HCT116 (cell line): ENCODE data around the gene MTFR1L. TPM values are rescaled to one million over a fixed set of nuclear protein-coding genes. Genes with fewer than 3 reads are reported as not detected.

ENCODE experiments used
- ATAC-seq: fragments of 200-7000 bp; cut with Tn5 transposase; 2 replicates; pipeline ENCODE4 v1.9.1; 2020; ENCODE audit warnings: mild to moderate bottlenecking, moderate library complexity
- BruUV-seq: library from RNA; stranded (reverse); fragments of 400-500 nt; replicated peaks from 2 replicates; lab custom pipeline; 2021; lab: Mats Ljungman, UMichigan
- CTCF ChIA-PET: fragments of 300-600 bp; sonication (Branson Sonifier 250); formaldehyde crosslinking; loops from one replicate; lab custom pipeline; 2021; ENCODE audit warnings: antibody characterized with exemption; lab: Charles Lee
- POLR2A ChIA-PET: fragments of 300-600, 350-600 bp; sonication (Branson Sonifier 250); formaldehyde crosslinking; loops from one replicate; lab custom pipeline; 2021; ENCODE audit warnings: antibody characterized with exemption; lab: Charles Lee
- RAD21 ChIA-PET, 2 experiments: fragments of 300-600 bp; sonication (Branson Sonifier 250); formaldehyde crosslinking; loops; one replicate each; lab custom pipeline; 2023; ENCODE audit warnings: low total read pairs in 2 of 2; ENCODE audit not compliant: uncharacterized antibody in 2 of 2, unreplicated experiment in 2 of 2, low non-redundant PET in 1 of 2; lab: Charles Lee
- DNase-seq: peaks from one replicate; pipeline ENCODE4 v3.0.0-alpha.2; 2010; ENCODE audit warnings: low read depth, low spot score
- H2AFZ ChIP-seq: fragments of 200-600 bp; shearing (Covaris generic), sonication (generic); 2 replicates; pipeline ENCODE4 v1.6.1; 2017; ENCODE audit warnings: low read depth, mixed run types, mixed read lengths, antibody characterized with exemption, low read length; ENCODE audit not compliant: poor library complexity, severe bottlenecking
- H3K27ac ChIP-seq: 2 replicates; pipeline ENCODE4 v1.5.1; 2012; ENCODE audit warnings: low read depth, low read length
- H3K27me3 ChIP-seq: fragments of 200-600 bp; sonication (generic); 2 replicates; pipeline ENCODE4 v1.6.1; 2016; ENCODE audit warnings: mixed run types, low read length, mixed read lengths; ENCODE audit not compliant: insufficient read depth
- H3K36me3 ChIP-seq, 2 experiments: fragments of 200-500 bp in 1 of 2; fragments of 200-600 bp in 1 of 2; sonication (Bioruptor generic) in 1 of 2; sonication (generic) in 1 of 2; 2 replicates each; pipeline versions ENCODE4 v1.5.1 to v1.6.1; 2014 to 2016; ENCODE audit warnings: low read length in 2 of 2, inconsistent platforms in 1 of 2, mixed read lengths in 1 of 2, mixed run types in 1 of 2; ENCODE audit not compliant: insufficient read depth in 2 of 2, control insufficient read depth in 1 of 2
- H3K4me1 ChIP-seq, 2 experiments: fragments of 200-600 bp in 1 of 2; sonication (generic) in 1 of 2; 2 replicates each; pipeline versions ENCODE4 v1.5.1 to v1.6.1; 2012 to 2017; ENCODE audit warnings: low read length in 2 of 2, inconsistent platforms in 1 of 2, mild to moderate bottlenecking in 1 of 2, mixed read lengths in 1 of 2, mixed run types in 1 of 2, moderate library complexity in 1 of 2; ENCODE audit not compliant: insufficient read depth in 2 of 2, control insufficient read depth in 1 of 2
- H3K4me2 ChIP-seq: fragments of 200-600 bp; sonication (generic); 2 replicates; pipeline ENCODE4 v1.6.1; 2017; ENCODE audit warnings: mixed run types, low read length, mixed read lengths
- H3K4me3 ChIP-seq, 2 experiments: fragments of 200-600 bp in 1 of 2; sonication (generic) in 1 of 2; replicated peaks in 1 of 2; 2 replicates each; pipeline ENCODE4 v1.5.1; 2011 to 2016; ENCODE audit warnings: low read length in 2 of 2, control low read depth in 1 of 2, low read depth in 1 of 2, mild to moderate bottlenecking in 1 of 2, mixed read lengths in 1 of 2, mixed run types in 1 of 2
- H3K79me2 ChIP-seq: fragments of 200-600 bp; sonication (generic); 2 replicates; pipeline ENCODE4 v1.6.1; 2017; ENCODE audit warnings: mild to moderate bottlenecking, mixed run types, low read length, moderate library complexity, mixed read lengths; ENCODE audit not compliant: insufficient read depth
- H3K9ac ChIP-seq: fragments of 200-600 bp; sonication (generic); 2 replicates; pipeline ENCODE4 v1.6.1; 2016; ENCODE audit warnings: low read length, mixed read lengths
- H3K9me2 ChIP-seq: fragments of 200-600 bp; sonication (generic), shearing (Covaris generic); 2 replicates; pipeline ENCODE4 v1.6.1; 2017; ENCODE audit warnings: mixed run types, mild to moderate bottlenecking, moderate library complexity; ENCODE audit not compliant: insufficient read depth
- H3K9me3 ChIP-seq, 2 experiments: fragments of 200-500 bp in 1 of 2; fragments of 200-600 bp in 1 of 2; sonication (Bioruptor generic) in 1 of 2; sonication (generic) in 1 of 2; 2 replicates each; pipeline ENCODE4 v1.6.1; 2014 to 2017; ENCODE audit warnings: low read length in 2 of 2, mixed read lengths in 2 of 2, inconsistent platforms in 1 of 2, low read depth in 1 of 2, mild to moderate bottlenecking in 1 of 2, mixed run types in 1 of 2, moderate library complexity in 1 of 2; ENCODE audit not compliant: control insufficient read depth in 1 of 2, insufficient read depth in 1 of 2
- H4K20me1 ChIP-seq: fragments of 200-600 bp; sonication (generic), shearing (Covaris generic); 2 replicates; pipeline ENCODE4 v1.6.1; 2017; ENCODE audit warnings: mixed run types, mild to moderate bottlenecking, moderate library complexity; ENCODE audit not compliant: insufficient read depth
- ELF1 ChIP-seq: IDR thresholded peaks from 2 replicates; pipeline ENCODE4 v1.6.1; 2012; ENCODE audit warnings: low read depth, borderline replicate concordance
- EZH2 ChIP-seq: fragments of 200-600 bp; sonication (generic); IDR thresholded peaks from 2 replicates; pipeline ENCODE4 v1.6.1; 2017; ENCODE audit warnings: antibody characterized with exemption, mixed run types
- FOSL1 ChIP-seq: IDR thresholded peaks from 2 replicates; pipeline ENCODE4 v1.6.1; 2012; ENCODE audit warnings: low read depth
- JUND ChIP-seq: IDR thresholded peaks from 2 replicates; pipeline ENCODE4 v1.6.1; 2012
- POLR2AphosphoS5 ChIP-seq: IDR thresholded peaks from 2 replicates; pipeline ENCODE4 v1.6.1; 2011; ENCODE audit warnings: mild to moderate bottlenecking, low read depth, low read length, moderate library complexity
- SIN3A ChIP-seq: IDR thresholded peaks from 2 replicates; pipeline ENCODE4 v1.6.1; 2012; ENCODE audit warnings: low read depth
- TCF7L2 ChIP-seq: IDR thresholded peaks from 2 replicates; pipeline ENCODE4 v1.7.0; 2011; ENCODE audit warnings: borderline replicate concordance, inconsistent platforms; ENCODE audit not compliant: insufficient read depth, insufficient read length; ENCODE audit errors: extremely low read depth
- YY1 ChIP-seq: IDR thresholded peaks from 2 replicates; pipeline ENCODE4 v1.6.1; 2011; ENCODE audit warnings: low read length, low read depth, moderate library complexity, mild to moderate bottlenecking; ENCODE audit not compliant: insufficient replicate concordance; ENCODE audit errors: extremely low read depth
- ZFX ChIP-seq: fragments of 450-650 bp; IDR thresholded peaks from 2 replicates; pipeline ENCODE4 v1.6.1; 2017
- ZNF274 ChIP-seq: fragments of 200-500 bp; sonication (Bioruptor generic); IDR thresholded peaks from 2 replicates; pipeline ENCODE4 v1.6.1; 2014; ENCODE audit warnings: mild to moderate bottlenecking, low read depth, low read length, inconsistent platforms
- intact Hi-C: fragments of 100-400 bp; cut with micrococcal nuclease; formaldehyde crosslinking; loops from 2 replicates; pipeline ENCODE4 v1.10.0; 2022
- total RNA-seq: library from RNA; stranded (reverse); gene quantifications from one replicate; pipeline ENCODE4 v1.2.1, GENCODE V29; 2021; ENCODE audit not compliant: unreplicated experiment
- TF ChIP-seq, protein P1 (sequence below): IDR thresholded peaks from 2 replicates; pipeline ENCODE4 v1.6.1; 2012; ENCODE audit warnings: low read depth

The MTFR1L gene
- total RNA-seq, 1 experiment from 2014 or later, result 35.8 TPM

DNA sequence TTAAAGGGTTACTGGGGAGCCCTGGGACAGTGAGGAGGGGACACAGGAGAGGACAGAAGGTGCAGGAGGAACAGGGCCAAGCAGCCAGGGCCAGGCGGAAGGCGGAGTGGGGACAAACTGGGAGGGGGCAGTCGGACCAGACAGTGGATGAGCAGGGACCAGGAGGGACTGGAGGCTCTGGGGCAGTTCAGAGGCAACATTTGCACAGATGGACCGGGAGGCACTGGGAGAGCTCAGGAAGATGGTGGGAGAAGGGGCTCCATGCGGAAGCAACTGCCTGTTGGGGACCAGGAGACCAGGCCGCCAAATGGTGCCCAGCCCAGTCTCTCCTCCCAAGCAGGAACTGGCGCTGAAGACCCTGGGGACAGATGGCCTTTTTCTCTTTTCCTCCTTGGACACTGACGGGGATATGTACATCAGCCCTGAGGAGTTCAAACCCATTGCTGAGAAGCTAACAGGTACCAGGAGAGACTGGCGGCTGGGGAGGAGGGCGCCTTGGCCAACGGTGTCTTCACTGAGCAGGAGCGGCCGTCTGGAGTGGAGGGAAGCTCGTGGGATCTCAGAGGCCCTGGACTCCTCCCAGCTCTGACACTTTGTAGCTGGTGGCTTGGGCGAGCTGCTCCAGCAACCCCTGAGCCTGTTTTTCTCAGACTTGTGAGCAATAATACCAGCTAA, 18.9 kb upstream of the MTFR1L start (continued):
- TF ChIP-seq, protein P1, sequence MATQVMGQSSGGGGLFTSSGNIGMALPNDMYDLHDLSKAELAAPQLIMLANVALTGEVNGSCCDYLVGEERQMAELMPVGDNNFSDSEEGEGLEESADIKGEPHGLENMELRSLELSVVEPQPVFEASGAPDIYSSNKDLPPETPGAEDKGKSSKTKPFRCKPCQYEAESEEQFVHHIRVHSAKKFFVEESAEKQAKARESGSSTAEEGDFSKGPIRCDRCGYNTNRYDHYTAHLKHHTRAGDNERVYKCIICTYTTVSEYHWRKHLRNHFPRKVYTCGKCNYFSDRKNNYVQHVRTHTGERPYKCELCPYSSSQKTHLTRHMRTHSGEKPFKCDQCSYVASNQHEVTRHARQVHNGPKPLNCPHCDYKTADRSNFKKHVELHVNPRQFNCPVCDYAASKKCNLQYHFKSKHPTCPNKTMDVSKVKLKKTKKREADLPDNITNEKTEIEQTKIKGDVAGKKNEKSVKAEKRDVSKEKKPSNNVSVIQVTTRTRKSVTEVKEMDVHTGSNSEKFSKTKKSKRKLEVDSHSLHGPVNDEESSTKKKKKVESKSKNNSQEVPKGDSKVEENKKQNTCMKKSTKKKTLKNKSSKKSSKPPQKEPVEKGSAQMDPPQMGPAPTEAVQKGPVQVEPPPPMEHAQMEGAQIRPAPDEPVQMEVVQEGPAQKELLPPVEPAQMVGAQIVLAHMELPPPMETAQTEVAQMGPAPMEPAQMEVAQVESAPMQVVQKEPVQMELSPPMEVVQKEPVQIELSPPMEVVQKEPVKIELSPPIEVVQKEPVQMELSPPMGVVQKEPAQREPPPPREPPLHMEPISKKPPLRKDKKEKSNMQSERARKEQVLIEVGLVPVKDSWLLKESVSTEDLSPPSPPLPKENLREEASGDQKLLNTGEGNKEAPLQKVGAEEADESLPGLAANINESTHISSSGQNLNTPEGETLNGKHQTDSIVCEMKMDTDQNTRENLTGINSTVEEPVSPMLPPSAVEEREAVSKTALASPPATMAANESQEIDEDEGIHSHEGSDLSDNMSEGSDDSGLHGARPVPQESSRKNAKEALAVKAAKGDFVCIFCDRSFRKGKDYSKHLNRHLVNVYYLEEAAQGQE, result no peak
- no peak for TF ChIP-seq POLR2AphosphoS5
- TF ChIP-seq TCF7L2, result no peak
- TF ChIP-seq JUND, result no peak
- TF ChIP-seq SIN3A, result no peak
- no peak for TF ChIP-seq EZH2
- no peak for TF ChIP-seq ZFX
- TF ChIP-seq ELF1, result no peak
- no peak for TF ChIP-seq YY1
- TF ChIP-seq FOSL1, result no peak

- BruUV-seq, result TSS peak; percentile 43
- Histone ChIP-seq H3K36me3 (no peaks in the 10 kb centered on the region), H3K79me2 (no peaks in the 10 kb centered on the region), H3K4me1 (peaks cover 5 to 13% of the 10 kb centered on the region in 2 experiments; a peak in 3 of 4 replicates), H2AFZ (no peak overlapping the region), H3K9me2 (no peaks in the 10 kb centered on the region), H3K9me3 (no peaks in the 10 kb centered on the region), H3K27me3 (no peaks in the 10 kb centered on the region), H3K4me2 (no peak overlapping the region), H3K9ac (no peak overlapping the region), H3K4me3 (no peak overlapping the region), H4K20me1 (no peaks in the 10 kb centered on the region), H3K27ac (no peak overlapping the region)
- RAD21 ChIA-PET, result no interaction called here
- ATAC-seq (no peak), DNase-seq (no peak)
- TF ChIP-seq ZNF274, result no peak
- CTCF ChIA-PET, result interaction anchor here (1.5 kb wide), 1 partner anchor 16 kb away, joined by 3 read pairs; no protein-coding TSS in a partner anchor
- POLR2A ChIA-PET, result no interaction called here
- intact Hi-C loops, result no loop called here
Measured at GRCh38 chr1:25802915-25803314, 16.8 kb upstream of the MTFR1L start.
